ENCODE measurements around the gene GATM. TPM values are rescaled to one million over a fixed set of nuclear protein-coding genes. Genes with fewer than 3 reads are reported as not detected.

GATM gene
- total and polyA plus RNA-seq, 2 of the 4 experiments (the other 2 are of a cell fraction): 0.10 to 0.18 TPM

DNA sequence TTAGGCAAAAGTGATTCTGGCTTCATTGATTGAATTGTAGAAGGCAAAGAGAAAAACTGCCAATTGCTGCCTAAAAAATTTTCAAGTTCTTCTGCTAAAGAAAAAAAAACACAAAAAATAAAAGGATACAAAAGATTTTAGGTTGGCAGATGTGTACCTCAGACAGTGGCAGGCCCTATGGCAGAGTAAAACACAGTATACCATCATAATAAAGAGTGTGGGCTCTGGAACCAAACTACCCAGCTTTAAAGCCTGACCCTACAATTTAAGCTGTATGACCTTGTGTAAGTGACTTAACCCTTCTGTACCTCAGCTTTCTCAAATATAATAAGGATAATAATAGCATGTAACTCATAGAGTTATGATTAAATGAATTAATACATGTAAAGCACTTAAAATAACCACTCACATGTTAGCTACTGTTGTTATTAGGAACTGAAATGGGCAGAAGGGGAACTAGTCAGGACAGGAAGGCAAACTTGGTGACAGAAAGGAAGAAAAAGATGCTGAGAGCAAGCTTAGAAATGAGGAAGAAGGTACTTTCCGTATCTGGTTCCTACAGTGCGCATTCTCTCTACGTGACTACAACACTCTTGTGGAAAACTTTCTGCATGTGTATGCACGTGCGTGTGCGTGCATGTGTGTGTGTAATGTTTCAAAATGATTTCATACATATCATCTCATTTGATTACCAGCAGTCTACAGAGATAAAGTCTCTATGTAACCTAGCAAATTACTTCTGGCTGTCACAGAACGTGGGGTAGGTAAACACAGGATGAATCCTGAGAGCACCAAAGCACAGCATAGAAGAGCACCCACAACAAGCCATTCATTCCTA, 13.6 kb upstream of the GATM start:
- ChIA-PET POLR2A (ENCODE audit: unreplicated experiment) (no interaction called here), CTCF (interaction anchor here (1.3 to 1.9 kb wide), 2 partner anchors 7 to 229 kb away, joined by 3 to 5 read pairs; no protein-coding TSS in a partner anchor)
- Histone ChIP-seq H4K20me1 (ENCODE audit: insufficient read depth, low read length) (no peaks in the 10 kb centered on the region), H3K27ac (ENCODE audit: insufficient read depth, low read length) (no peak overlapping the region), H3K18ac (ENCODE audit: low read depth, low read length) (no peak overlapping the region), H3K9me1 (ENCODE audit: insufficient read depth, low read length) (no peaks in the 10 kb centered on the region), H3K56ac (ENCODE audit: extremely low read depth, insufficient read depth, low read length) (no peak overlapping the region), H2AK5ac (ENCODE audit: low read depth, low read length) (no peak overlapping the region), H3K4ac (ENCODE audit: low read depth, low read length) (no peak overlapping the region), H2BK5ac (ENCODE audit: low read depth, low read length, poor library complexity, severe bottlenecking) (no peak overlapping the region), H3K14ac (replicated peaks; ENCODE audit: low read depth, low read length) (no peak overlapping the region), H3K9ac (ENCODE audit: low read depth, low read length) (no peak overlapping the region), H3K23ac (ENCODE audit: low read depth, low read length) (no peak overlapping the region), H2BK120ac (ENCODE audit: low read depth, low read length) (no peak overlapping the region), H2AK9ac (replicated peaks; ENCODE audit: low read depth, low read length, poor library complexity) (no peak overlapping the region), H3K27me3 (ENCODE audit: control insufficient read depth, insufficient read depth, low read length) (peaks cover 19% of the 10 kb centered on the region), H4K5ac (ENCODE audit: low read depth, low read length) (no peak overlapping the region), H3K79me1 (ENCODE audit: low read depth in 1 of 2, low read length in 2 of 2) (no peaks in the 10 kb centered on the region), H3K36me3 (ENCODE audit: control insufficient read depth, insufficient read depth, low read length) (no peaks in the 10 kb centered on the region), H3K4me3 (ENCODE audit: insufficient read depth, low read depth, low read length) (no peak overlapping the region), H3K9me3 (ENCODE audit: control insufficient read depth, insufficient read depth, low read length) (no peaks in the 10 kb centered on the region), H3K4me2 (ENCODE audit: low read depth, low read length) (no peak overlapping the region), H2BK20ac (ENCODE audit: low read depth, low read length) (no peak overlapping the region), H2BK15ac (ENCODE audit: low read depth, low read length) (no peak overlapping the region), H4K91ac (ENCODE audit: insufficient read depth, low read depth, low read length) (no peak overlapping the region), H4K8ac (ENCODE audit: low read depth in 2 of 2, low read length in 2 of 2) (no peak overlapping the region), H3K4me1 (ENCODE audit: control insufficient read depth, insufficient read depth, low read length) (no peaks in the 10 kb centered on the region), H2AFZ (replicated peaks; ENCODE audit: low read length, poor library complexity) (no peak overlapping the region)
- intact Hi-C loops (cut with micrococcal nuclease) (no loop called here), in situ Hi-C loops (cut with MboI; ENCODE audit: low sequenced_read_pairs) (no loop called here), dilution Hi-C loops (cut with HindIII; ENCODE audit: low sequenced_read_pairs, unreplicated experiment) (no loop called here)
- TF ChIP-seq MAFK (IDR thresholded peaks at IDR 0.05; ENCODE audit: low read depth, low read length): no peak
- no peak for TF ChIP-seq RFX5 (IDR thresholded peaks at IDR 0.05; ENCODE audit: low read depth, low read length)
- TF ChIP-seq RAD21 (IDR thresholded peaks at IDR 0.05; ENCODE audit: low read length): no peak
- TF ChIP-seq, protein P1, sequence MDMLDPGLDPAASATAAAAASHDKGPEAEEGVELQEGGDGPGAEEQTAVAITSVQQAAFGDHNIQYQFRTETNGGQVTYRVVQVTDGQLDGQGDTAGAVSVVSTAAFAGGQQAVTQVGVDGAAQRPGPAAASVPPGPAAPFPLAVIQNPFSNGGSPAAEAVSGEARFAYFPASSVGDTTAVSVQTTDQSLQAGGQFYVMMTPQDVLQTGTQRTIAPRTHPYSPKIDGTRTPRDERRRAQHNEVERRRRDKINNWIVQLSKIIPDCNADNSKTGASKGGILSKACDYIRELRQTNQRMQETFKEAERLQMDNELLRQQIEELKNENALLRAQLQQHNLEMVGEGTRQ (IDR thresholded peaks at IDR 0.05; ENCODE audit: low read depth, low read length): no peak
- no peak for TF ChIP-seq RCOR1 (IDR thresholded peaks at IDR 0.05; ENCODE audit: insufficient replicate concordance, low read length)
- no peak for TF ChIP-seq POLR2A (IDR thresholded peaks at IDR 0.05; ENCODE audit: low read depth, low read length)
- TF ChIP-seq, protein P2, sequence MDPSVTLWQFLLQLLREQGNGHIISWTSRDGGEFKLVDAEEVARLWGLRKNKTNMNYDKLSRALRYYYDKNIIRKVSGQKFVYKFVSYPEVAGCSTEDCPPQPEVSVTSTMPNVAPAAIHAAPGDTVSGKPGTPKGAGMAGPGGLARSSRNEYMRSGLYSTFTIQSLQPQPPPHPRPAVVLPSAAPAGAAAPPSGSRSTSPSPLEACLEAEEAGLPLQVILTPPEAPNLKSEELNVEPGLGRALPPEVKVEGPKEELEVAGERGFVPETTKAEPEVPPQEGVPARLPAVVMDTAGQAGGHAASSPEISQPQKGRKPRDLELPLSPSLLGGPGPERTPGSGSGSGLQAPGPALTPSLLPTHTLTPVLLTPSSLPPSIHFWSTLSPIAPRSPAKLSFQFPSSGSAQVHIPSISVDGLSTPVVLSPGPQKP (IDR thresholded peaks at IDR 0.05; ENCODE audit: borderline replicate concordance, low read depth, low read length): no peak
- no peak for TF ChIP-seq CEBPB (IDR thresholded peaks at IDR 0.05; ENCODE audit: low read depth, low read length)
- no CpG with 5 or more reads among the region's 7 CpGs for WGBS, 2 experiments (ENCODE audit: extremely low coverage in 2 of 2, insufficient read length in 1 of 2)
- BruUV-seq (replicated peaks): no TSS peak
- ATAC-seq (ENCODE audit: low read depth): no peak
- DNase-seq: no peak
